Measurements from ENCODE around the gene CAPN15.

The CAPN15 gene

GRCh38 chr16:580141-580945 is 52.8 kb downstream of the CAPN15 start:
- no peak for DNase-seq

GRCh38 chr16:580946-581498 is 53.5 kb downstream of the CAPN15 start:
- DNase-seq: no peak

GRCh38 chr16:582218-582613 is 54.7 kb downstream of the CAPN15 start:
- DNase-seq: no peak

- DNase-seq: no peak
These were observed 55.3 kb downstream of the CAPN15 start for GRCh38 chr16:582614-583331.

- no peak for DNase-seq
These were observed 55.9 kb downstream of the CAPN15 start for GRCh38 chr16:583470-583814.

- DNase-seq: no peak
These were observed 56.5 kb downstream of the CAPN15 start for GRCh38 chr16:583815-584591.

GRCh38 chr16:585351-585750 is 57.8 kb downstream of the CAPN15 start:
- DNase-seq: no peak

- DNase-seq: no peak
These were observed 58.6 kb downstream of the CAPN15 start for GRCh38 chr16:586047-586644.

GRCh38 chr16:586645-587590 is 59.4 kb downstream of the CAPN15 start:
- DNase-seq: no peak

GRCh38 chr16:588639-588888 is 61.1 kb downstream of the CAPN15 start:
- DNase-seq: no peak

GRCh38 chr16:588889-589657 is 61.6 kb downstream of the CAPN15 start:
- DNase-seq: peak; percentile 83

GRCh38 chr16:589658-590187 is 62.2 kb downstream of the CAPN15 start, which contains the start of gene RAB40C:
TSS of gene RAB40C (plus strand) at chr16:590066. CDS start at chr16:590292, 226 bp downstream.
- DNase-seq: peak; percentile 87

- no peak for DNase-seq
These were observed 62.8 kb downstream of the CAPN15 start for GRCh38 chr16:590188-590814.

GRCh38 chr16:590815-591200 is 63.3 kb downstream of the CAPN15 start:
- DNase-seq: no peak

- no peak for DNase-seq
These were observed 63.7 kb downstream of the CAPN15 start for GRCh38 chr16:591231-591630.

- no peak for DNase-seq
These were observed 64.5 kb downstream of the CAPN15 start for GRCh38 chr16:591892-592517.

- DNase-seq: peak; percentile 98
These were observed 65.2 kb downstream of the CAPN15 start for GRCh38 chr16:592518-593306.

GRCh38 chr16:593406-593805 is 65.9 kb downstream of the CAPN15 start:
- no peak for DNase-seq

- DNase-seq: no peak
These were observed 66.3 kb downstream of the CAPN15 start for GRCh38 chr16:593807-594206.

Data from GF-D8 (cell line).